WTC11 (cell line): ENCODE measurements around the gene CCDC127. TPM values are rescaled to one million over a fixed set of nuclear protein-coding genes. Genes with fewer than 3 reads are reported as not detected.

Source experiments
- ATAC-seq: fragments of 200-7000 bp; cut with Tn5 transposase; 2 replicates; pipeline ENCODE4 v1.10.0; 2021; ENCODE audit warnings: mild to moderate bottlenecking, moderate library complexity
- CTCF ChIA-PET: fragments of 300-600 bp; sonication (Branson Sonifier 250); formaldehyde crosslinking; loops from one replicate; lab custom pipeline; 2021; ENCODE audit warnings: antibody characterized with exemption; lab: Charles Lee
- POLR2A ChIA-PET: fragments of 350-600 bp; sonication (Branson Sonifier 250); formaldehyde crosslinking; loops from one replicate; lab custom pipeline; 2021; ENCODE audit warnings: antibody characterized with exemption; lab: Charles Lee
- DNase-seq: peaks from one replicate; pipeline ENCODE4 v3.0.0; 2021; ENCODE audit warnings: low spot score
- H3K27ac Mint-ChIP-seq: 2 replicates; pipeline ENCODE4 v1.8.0; 2021; ENCODE audit warnings: mixed read lengths
- H3K27me3 Mint-ChIP-seq: 2 replicates; pipeline ENCODE4 v1.8.0; 2021; ENCODE audit warnings: low read depth, mild to moderate bottlenecking, moderate library complexity, mixed read lengths
- H3K36me3 Mint-ChIP-seq: 2 replicates; pipeline ENCODE4 v1.8.0; 2021; ENCODE audit warnings: mixed read lengths
- H3K4me1 Mint-ChIP-seq: 2 replicates; pipeline ENCODE4 v1.8.0; 2022; ENCODE audit warnings: mixed read lengths
- H3K4me3 Mint-ChIP-seq: 2 replicates; pipeline ENCODE4 v1.8.0; 2021; ENCODE audit warnings: mild to moderate bottlenecking, moderate library complexity, mixed read lengths
- H3K9me3 Mint-ChIP-seq: 2 replicates; pipeline ENCODE4 v1.8.0; 2021; ENCODE audit warnings: mixed read lengths
- AR ChIP-seq: fragments of 250-450 bp; sonication (Bioruptor Pico); IDR thresholded peaks from 2 replicates; pipeline ENCODE4 v1.9.0; 2021; ENCODE audit warnings: mild to moderate bottlenecking
- ARID4B ChIP-seq: sonication (generic); formaldehyde crosslinking; IDR thresholded peaks from 2 replicates; pipeline ENCODE4 v1.8.0; 2023; ENCODE audit warnings: missing genetic modification reagents, mild to moderate bottlenecking, borderline replicate concordance
- ATF3 ChIP-seq: sonication (generic); formaldehyde crosslinking; conservative IDR thresholded peaks from 2 replicates; pipeline ENCODE4 v1.8.1; 2022; ENCODE audit warnings: mild to moderate bottlenecking, missing genetic modification reagents
- CDX4 ChIP-seq: fragments of 250-450 bp; sonication (Bioruptor Pico); IDR thresholded peaks from 2 replicates; pipeline ENCODE4 v1.9.0; 2021; ENCODE audit warnings: moderate library complexity, mild to moderate bottlenecking, inconsistent platforms, borderline replicate concordance
- ELF4 ChIP-seq: sonication (generic); formaldehyde crosslinking; IDR thresholded peaks from 2 replicates; pipeline ENCODE4 v1.8.1; 2022; ENCODE audit warnings: low read depth, mild to moderate bottlenecking, moderate library complexity, missing genetic modification reagents
- ETV6 ChIP-seq: sonication (generic); formaldehyde crosslinking; IDR thresholded peaks from 2 replicates; pipeline ENCODE4 v1.8.1; 2022; ENCODE audit warnings: mild to moderate bottlenecking, missing genetic modification reagents
- FOXK1 ChIP-seq: sonication (generic); formaldehyde crosslinking; IDR thresholded peaks from 2 replicates; pipeline ENCODE4 v1.8.0; 2022; ENCODE audit warnings: mild to moderate bottlenecking, moderate library complexity, missing genetic modification reagents
- FOXP1 ChIP-seq: sonication (generic); formaldehyde crosslinking; IDR thresholded peaks from 2 replicates; pipeline ENCODE4 v1.8.0; 2022; ENCODE audit warnings: missing genetic modification reagents, mild to moderate bottlenecking, moderate library complexity, borderline replicate concordance
- FOXP4 ChIP-seq: sonication (generic); formaldehyde crosslinking; IDR thresholded peaks from 2 replicates; pipeline ENCODE4 v1.8.0; 2022; ENCODE audit warnings: mild to moderate bottlenecking, missing genetic modification reagents
- HMGA2 ChIP-seq: fragments of 250-450 bp; sonication (Bioruptor Pico); IDR thresholded peaks from 2 replicates; pipeline ENCODE4 v1.4.0; 2021; ENCODE audit warnings: mild to moderate bottlenecking, moderate library complexity
- HMGXB4 ChIP-seq: sonication (generic); formaldehyde crosslinking; IDR thresholded peaks from 2 replicates; pipeline ENCODE4 v1.8.1; 2023; ENCODE audit warnings: mild to moderate bottlenecking, moderate library complexity, missing genetic modification reagents
- KAT7 ChIP-seq: sonication (generic); formaldehyde crosslinking; IDR thresholded peaks from 2 replicates; pipeline ENCODE4 v1.8.1; 2023; ENCODE audit warnings: missing genetic modification reagents, mild to moderate bottlenecking, borderline replicate concordance
- NFATC4 ChIP-seq: fragments of 250-450 bp; sonication (Bioruptor Pico); IDR thresholded peaks from 2 replicates; pipeline ENCODE4 v1.9.0; 2021; ENCODE audit warnings: mild to moderate bottlenecking
- NFE2L1 ChIP-seq: sonication (generic); formaldehyde crosslinking; IDR thresholded peaks from 2 replicates; pipeline ENCODE4 v1.8.1; 2023; ENCODE audit warnings: missing genetic modification reagents
- NR3C1 ChIP-seq: sonication (generic); formaldehyde crosslinking; conservative IDR thresholded peaks from 2 replicates; pipeline ENCODE4 v1.8.1; 2023; ENCODE audit warnings: low read depth, mild to moderate bottlenecking, missing genetic modification reagents
- SP1 ChIP-seq: sonication (generic); formaldehyde crosslinking; conservative IDR thresholded peaks from 2 replicates; pipeline ENCODE4 v1.8.1; 2022; ENCODE audit warnings: missing genetic modification reagents
- USF1 ChIP-seq: sonication (generic); formaldehyde crosslinking; IDR thresholded peaks from 2 replicates; pipeline ENCODE4 v1.8.0; 2022; ENCODE audit warnings: mild to moderate bottlenecking, missing genetic modification reagents
- ZNF423 ChIP-seq: fragments of 250-450 bp; sonication (Bioruptor Pico); IDR thresholded peaks from 2 replicates; pipeline ENCODE4 v2.1.2; 2022; ENCODE audit warnings: mild to moderate bottlenecking, moderate library complexity
- total RNA-seq: library from RNA; stranded (reverse); gene quantifications from 3 replicates; pipeline ENCODE4 v1.2.3, GENCODE V29; 2021

CCDC127 gene
- total RNA-seq, 1 experiment from 2014 or later: 5.3 TPM

GRCh38 chr5:194603-195209 lies 23.2 kb downstream of the CCDC127 start (continued):
- TF ChIP-seq ELF4 (CRISPR knock-in tag) (no peak), AR (no peak)

GRCh38 chr5:194102-194501 lies 23.9 kb downstream of the CCDC127 start:
- ATAC-seq (no peak), DNase-seq (no peak)
- Mint-ChIP-seq H3K4me3 (no peak overlapping the region), H3K27ac (no peak overlapping the region), H3K9me3 (no peaks in the 10 kb centered on the region), H3K36me3 (no peaks in the 10 kb centered on the region), H3K4me1 (no peaks in the 10 kb centered on the region; the same call in 1 of the 2 replicates), H3K27me3 (no peaks in the 10 kb centered on the region; the same call in 1 of the 2 replicates)
- CTCF ChIA-PET: interaction anchor here (1.2 kb wide), 2 partner anchors 122 to 156 kb away, joined by 3 read pairs; no protein-coding TSS in a partner anchor
- POLR2A ChIA-PET: no interaction called here
- TF ChIP-seq NR3C1 (CRISPR knock-in tag): no peak
- TF ChIP-seq ZNF423: no peak
- no peak for TF ChIP-seq NFATC4
- no peak for TF ChIP-seq USF1 (CRISPR knock-in tag)
- TF ChIP-seq FOXP1: no peak
- TF ChIP-seq, all 79 proteins: peak for 0

- no peak for ATAC-seq
- no peaks in the 10 kb centered on the region for H3K36me3 Mint-ChIP-seq
- H3K9me3 Mint-ChIP-seq: no peaks in the 10 kb centered on the region
- DNase-seq: no peak
- H3K27me3 Mint-ChIP-seq: no peaks in the 10 kb centered on the region; the same call in 1 of the 2 replicates
- ChIA-PET CTCF (interaction anchor here (1.2 kb wide), 1 partner anchor 157 kb away, joined by 3 read pairs; no protein-coding TSS in a partner anchor), POLR2A (no interaction called here)
- peaks cover 6% of the 10 kb centered on the region for H3K4me1 Mint-ChIP-seq
- H3K27ac Mint-ChIP-seq: no peak overlapping the region
- H3K4me3 Mint-ChIP-seq: no peak overlapping the region
- no peak for TF ChIP-seq ARID4B (CRISPR knock-in tag)
- no peak for TF ChIP-seq ATF3 (CRISPR knock-in tag)
- TF ChIP-seq FOXK1 (CRISPR knock-in tag): no peak
- TF ChIP-seq SP1: no peak
- no peak for TF ChIP-seq NFE2L1 (CRISPR knock-in tag)
- no peak for TF ChIP-seq HMGXB4
- TF ChIP-seq HMGA2: no peak
- no peak for TF ChIP-seq ETV6 (CRISPR knock-in tag)
- TF ChIP-seq FOXP4: no peak
- TF ChIP-seq CDX4 (CRISPR knock-in tag): no peak
- TF ChIP-seq KAT7 (CRISPR knock-in tag): no peak
- no peak for TF ChIP-seq NR3C1 (CRISPR knock-in tag)
Measured at GRCh38 chr5:192970-193831, 24.8 kb downstream of the CCDC127 start.
